CD8-positive, alpha-beta memory T cell (primary cell): ENCODE measurements around the gene MLLT10. TPM values are rescaled to one million over a fixed set of nuclear protein-coding genes. Genes with fewer than 3 reads are reported as not detected.

ENCODE experiments used
- CTCF ChIA-PET: fragments of 350-600 bp; sonication (Branson Sonifier 250); formaldehyde crosslinking; loops from one replicate; lab custom pipeline; 2021; ENCODE audit warnings: antibody characterized with exemption; lab: Charles Lee
- POLR2A ChIA-PET: fragments of 350-600 bp; sonication (Branson Sonifier 250); formaldehyde crosslinking; loops from one replicate; lab custom pipeline; 2021; ENCODE audit warnings: antibody characterized with exemption; lab: Charles Lee
- DNase-seq, 5 donors: peaks; one replicate each; pipeline versions ENCODE4 v3.0.0 to v3.0.0-alpha.2; 2020 to 2022; ENCODE audit warnings: mixed read lengths in 1 of 5
- H3K27ac ChIP-seq: one replicate; pipeline ENCODE4 v1.7.0; 2013; ENCODE audit warnings: low read depth, mild to moderate bottlenecking, low read length, moderate library complexity
- H3K27me3 ChIP-seq: 2 replicates; pipeline ENCODE4 v1.7.0; 2013; ENCODE audit warnings: low read length, mild to moderate bottlenecking; ENCODE audit not compliant: insufficient read depth, poor library complexity, severe bottlenecking
- H3K36me3 ChIP-seq: 2 replicates; pipeline ENCODE4 v1.7.0; 2013; ENCODE audit warnings: mild to moderate bottlenecking, low read length, moderate library complexity; ENCODE audit not compliant: insufficient read depth
- H3K4me1 ChIP-seq: 2 replicates; pipeline ENCODE4 v1.7.0; 2013; ENCODE audit warnings: mild to moderate bottlenecking, low read length, moderate library complexity; ENCODE audit not compliant: insufficient read depth
- H3K4me3 ChIP-seq: 2 replicates; pipeline ENCODE4 v1.7.0; 2013; ENCODE audit warnings: mild to moderate bottlenecking, low read length
- H3K9me3 ChIP-seq: 2 replicates; pipeline ENCODE4 v1.7.0; 2013; ENCODE audit warnings: mild to moderate bottlenecking, low read length
- H3K27ac Mint-ChIP-seq, 8 donors: one replicate each; pipeline ENCODE4 v1.8.0; 2020 to 2021; ENCODE audit warnings: mixed read lengths in 8 of 8, mild to moderate bottlenecking in 6 of 8, inconsistent platforms in 3 of 8, moderate library complexity in 3 of 8
- H3K27me3 Mint-ChIP-seq, 2 donors: one replicate each; pipeline ENCODE4 v1.8.0; 2020 to 2021; ENCODE audit warnings: mixed read lengths in 2 of 2, mild to moderate bottlenecking in 1 of 2, moderate library complexity in 1 of 2
- H3K36me3 Mint-ChIP-seq, 3 donors: one replicate each; pipeline ENCODE4 v1.8.0; 2020 to 2021; ENCODE audit warnings: mixed read lengths in 3 of 3, inconsistent platforms in 1 of 3, mild to moderate bottlenecking in 1 of 3
- H3K4me1 Mint-ChIP-seq, 3 donors: one replicate each; pipeline ENCODE4 v1.8.0; 2020 to 2021; ENCODE audit warnings: mixed read lengths in 3 of 3, inconsistent platforms in 1 of 3, mild to moderate bottlenecking in 1 of 3
- H3K4me3 Mint-ChIP-seq, 7 donors: one replicate each; pipeline ENCODE4 v1.8.0; 2020 to 2021; ENCODE audit warnings: mixed read lengths in 7 of 7, mild to moderate bottlenecking in 6 of 7, moderate library complexity in 4 of 7, inconsistent platforms in 2 of 7
- H3K9me3 Mint-ChIP-seq, 5 donors: one replicate each; pipeline ENCODE4 v1.8.0; 2020 to 2022; ENCODE audit warnings: mixed read lengths in 5 of 5, mild to moderate bottlenecking in 3 of 5, moderate library complexity in 2 of 5, inconsistent platforms in 1 of 5
- polyA plus RNA-seq: library from polyadenylated mRNA; unstranded; fragments of 300-500 nt; fragmentation: Illumina TruSeq; gene quantifications from one replicate; pipeline ENCODE4 v1.2.3, GENCODE V29; 2021
- total RNA-seq, 2 experiments: library from RNA; stranded (reverse); gene quantifications; one replicate each; pipeline ENCODE4 v1.2.3, GENCODE V29; 2021

Gene MLLT10
- total and polyA plus RNA-seq, 3 experiments from 2014 or later = 7.4 to 37.2 (median 35.6) TPM

GRCh38 chr10:21655236-21655635, 121.2 kb downstream of the MLLT10 start:
- no peak for DNase-seq
- no peaks in the 10 kb centered on the region for H3K9me3 ChIP-seq
- POLR2A ChIA-PET = no interaction called here
- peaks cover 3 to 20% (median 12%) of the 10 kb centered on the region in 3 donors for H3K4me1 Mint-ChIP-seq
- H3K4me3 ChIP-seq = no peak overlapping the region
- H3K9me3 Mint-ChIP-seq = no peaks in the 10 kb centered on the region
- no peaks in the 10 kb centered on the region for H3K27me3 ChIP-seq
- no peak overlapping the region for H3K27ac Mint-ChIP-seq
- H3K4me1 ChIP-seq = no peaks in the 10 kb centered on the region
- H3K27me3 Mint-ChIP-seq = no peaks in the 10 kb centered on the region
- H3K36me3 Mint-ChIP-seq = peaks cover 0 to 6% (median 4%) of the 10 kb centered on the region in 3 donors
- H3K36me3 ChIP-seq = peaks cover 7% of the 10 kb centered on the region
- CTCF ChIA-PET = interaction anchor here (1.0 kb wide), 1 partner anchor 15 kb away, joined by 3 read pairs; no protein-coding TSS in a partner anchor
- H3K27ac ChIP-seq = no peak overlapping the region
- no peak overlapping the region for H3K4me3 Mint-ChIP-seq

DNA sequence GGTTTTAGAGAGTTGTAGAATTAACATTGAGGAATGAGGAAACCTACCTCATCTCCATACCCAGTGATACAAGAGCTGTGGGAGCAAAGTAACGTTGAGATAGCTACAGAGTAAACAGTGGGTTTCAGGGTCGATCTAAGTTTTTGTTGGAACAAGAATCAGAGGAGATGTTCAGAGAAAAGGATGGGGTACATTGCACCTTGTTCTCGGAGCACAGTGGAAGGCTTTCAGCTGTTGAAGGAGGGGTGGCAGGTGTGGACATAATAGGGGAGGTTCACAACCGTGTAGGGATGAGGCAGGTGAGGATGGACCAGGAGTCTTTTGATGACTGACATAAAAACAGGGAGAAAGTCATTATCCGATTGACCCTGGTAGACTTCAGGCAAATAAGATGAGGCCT, 121.7 kb downstream of the MLLT10 start:
- Mint-ChIP-seq H3K27ac (no peak overlapping the region), H3K4me3 (no peak overlapping the region), H3K36me3 (peaks cover 0 to 6% (median 4%) of the 10 kb centered on the region in 3 donors), H3K9me3 (no peaks in the 10 kb centered on the region), H3K27me3 (no peaks in the 10 kb centered on the region), H3K4me1 (peaks cover 3 to 20% (median 12%) of the 10 kb centered on the region in 3 donors)
- H3K4me1 ChIP-seq = no peaks in the 10 kb centered on the region
- no peaks in the 10 kb centered on the region for H3K27me3 ChIP-seq
- CTCF ChIA-PET = interaction anchor here (1.0 kb wide), 1 partner anchor 16 kb away, joined by 3 read pairs; no protein-coding TSS in a partner anchor
- no peak for DNase-seq
- no peaks in the 10 kb centered on the region for H3K9me3 ChIP-seq
- POLR2A ChIA-PET = no interaction called here
- H3K27ac ChIP-seq = no peak overlapping the region
- H3K4me3 ChIP-seq = no peak overlapping the region
- peaks cover 7% of the 10 kb centered on the region for H3K36me3 ChIP-seq

DNA sequence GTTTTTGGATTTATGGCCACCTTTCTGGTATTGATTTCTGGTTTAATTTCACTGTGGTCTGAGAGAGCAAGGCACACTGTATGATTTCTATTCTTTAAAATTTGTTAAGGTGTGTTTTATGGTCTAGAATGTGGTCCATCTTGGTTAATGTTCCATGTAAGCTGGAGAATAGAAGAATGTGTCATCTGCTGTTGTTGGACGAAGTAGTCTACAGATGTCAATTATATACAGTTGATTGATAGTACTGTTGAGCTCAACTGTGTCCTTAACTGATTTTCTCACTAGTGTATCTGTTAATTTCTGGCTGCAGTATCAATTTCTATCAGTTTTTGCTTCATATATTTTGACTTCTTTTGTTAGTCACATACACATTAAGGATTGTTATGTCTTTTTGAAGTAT, 127.1 kb downstream of the MLLT10 start:
- Histone ChIP-seq H3K27me3 (no peaks in the 10 kb centered on the region), H3K36me3 (no peaks in the 10 kb centered on the region), H3K4me3 (no peak overlapping the region), H3K4me1 (peaks cover 20% of the 10 kb centered on the region), H3K27ac (no peak overlapping the region), H3K9me3 (no peaks in the 10 kb centered on the region)
- Mint-ChIP-seq H3K27me3 (no peaks in the 10 kb centered on the region), H3K9me3 (no peaks in the 10 kb centered on the region), H3K27ac (peak overlapping the region in 3 of 8 donors; percentile 10 to 51 (median 26)), H3K4me1 (peaks cover 26 to 58% (median 42%) of the 10 kb centered on the region in 3 donors), H3K36me3 (peaks cover 0 to 11% (median 2%) of the 10 kb centered on the region in 3 donors), H3K4me3 (peak overlapping the region in 2 of 7 donors; percentile 6 to 10)
- CTCF ChIA-PET = no interaction called here
- no peak for DNase-seq
- POLR2A ChIA-PET = no interaction called here

- Mint-ChIP-seq H3K27ac (peak overlapping the region in 3 of 8 donors; percentile 52 to 65 (median 64)), H3K9me3 (no peaks in the 10 kb centered on the region), H3K36me3 (peaks cover 0 to 13% (median 5%) of the 10 kb centered on the region in 3 donors), H3K4me3 (peak overlapping the region in 2 of 7 donors; percentile 7 to 54), H3K27me3 (no peaks in the 10 kb centered on the region), H3K4me1 (peaks cover 29 to 57% (median 50%) of the 10 kb centered on the region in 3 donors)
- Histone ChIP-seq H3K27me3 (no peaks in the 10 kb centered on the region), H3K27ac (no peak overlapping the region), H3K4me3 (no peak overlapping the region), H3K4me1 (peaks cover 20% of the 10 kb centered on the region), H3K36me3 (no peaks in the 10 kb centered on the region), H3K9me3 (no peaks in the 10 kb centered on the region)
- ChIA-PET CTCF (no interaction called here), POLR2A (no interaction called here)
- DNase-seq = no peak
Measured at GRCh38 chr10:21661935-21662334, 127.9 kb downstream of the MLLT10 start.

- H3K27me3 ChIP-seq = no peaks in the 10 kb centered on the region
- H3K9me3 Mint-ChIP-seq = no peaks in the 10 kb centered on the region
- peak overlapping the region in 1 of 8 donors; percentile 52 for H3K27ac Mint-ChIP-seq
- peaks cover 34 to 59% (median 56%) of the 10 kb centered on the region in 3 donors for H3K4me1 Mint-ChIP-seq
- CTCF ChIA-PET = interaction anchor here (0.7 kb wide), 1 partner anchor 9 kb away, joined by 3 read pairs; no protein-coding TSS in a partner anchor
- peaks cover 20% of the 10 kb centered on the region for H3K4me1 ChIP-seq
- no peaks in the 10 kb centered on the region for H3K36me3 ChIP-seq
- H3K9me3 ChIP-seq = no peaks in the 10 kb centered on the region
- H3K27me3 Mint-ChIP-seq = no peaks in the 10 kb centered on the region
- POLR2A ChIA-PET = no interaction called here
- no peak overlapping the region for H3K4me3 ChIP-seq
- peaks cover 0 to 13% (median 6%) of the 10 kb centered on the region in 3 donors for H3K36me3 Mint-ChIP-seq
- peak overlapping the region in 1 of 7 donors; percentile 54 for H3K4me3 Mint-ChIP-seq
- H3K27ac ChIP-seq = no peak overlapping the region
- no peak for DNase-seq
Measured at GRCh38 chr10:21662635-21663034, 128.6 kb downstream of the MLLT10 start.

- no peaks in the 10 kb centered on the region for H3K27me3 ChIP-seq
Measured at GRCh38 chr10:21668831-21669230, 134.8 kb downstream of the MLLT10 start.

DNA sequence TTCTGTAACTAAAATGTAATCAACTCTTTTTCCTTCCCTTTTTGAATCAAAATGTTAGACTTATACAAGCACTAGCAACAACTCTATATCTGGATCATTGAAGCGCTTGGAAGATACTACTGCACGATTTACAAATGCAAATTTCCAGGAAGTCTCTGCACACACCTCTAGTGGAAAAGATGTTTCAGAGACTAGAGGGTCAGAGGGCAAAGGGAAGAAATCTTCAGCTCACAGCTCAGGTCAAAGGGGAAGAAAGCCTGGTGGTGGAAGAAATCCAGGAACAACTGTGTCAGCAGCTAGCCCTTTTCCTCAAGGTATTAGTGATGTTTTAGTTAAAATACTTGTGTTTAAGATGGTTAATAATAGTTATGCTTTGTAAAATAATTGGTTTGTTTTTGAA, 136.4 kb downstream of the MLLT10 start:
- H3K27me3 ChIP-seq = no peaks in the 10 kb centered on the region
- Mint-ChIP-seq H3K4me3 (no peak overlapping the region), H3K4me1 (peaks cover 19 to 57% (median 43%) of the 10 kb centered on the region in 3 donors), H3K27me3 (no peaks in the 10 kb centered on the region), H3K9me3 (no peaks in the 10 kb centered on the region), H3K27ac (peak overlapping the region in 1 of 8 donors; percentile 83), H3K36me3 (peaks cover 0 to 33% (median 14%) of the 10 kb centered on the region in 3 donors)
- no peak for DNase-seq
- H3K4me1 ChIP-seq = no peaks in the 10 kb centered on the region
- H3K9me3 ChIP-seq = no peaks in the 10 kb centered on the region
- no peak overlapping the region for H3K4me3 ChIP-seq
- ChIA-PET POLR2A (no interaction called here), CTCF (no interaction called here)
- no peak overlapping the region for H3K27ac ChIP-seq
- peaks cover 4% of the 10 kb centered on the region for H3K36me3 ChIP-seq

More at GRCh38 chr10:21668831-21669230, 134.8 kb downstream of the MLLT10 start:
- Histone ChIP-seq H3K4me3 (no peak overlapping the region), H3K9me3 (no peaks in the 10 kb centered on the region), H3K4me1 (no peaks in the 10 kb centered on the region), H3K36me3 (peaks cover 4% of the 10 kb centered on the region), H3K27ac (no peak overlapping the region)
- no peak for DNase-seq
- H3K4me1 Mint-ChIP-seq = peaks cover 22 to 48% (median 41%) of the 10 kb centered on the region in 3 donors
- no peaks in the 10 kb centered on the region for H3K9me3 Mint-ChIP-seq
- ChIA-PET POLR2A (no interaction called here), CTCF (no interaction called here)
- peak overlapping the region in 1 of 8 donors; percentile 84 for H3K27ac Mint-ChIP-seq
- H3K27me3 Mint-ChIP-seq = no peaks in the 10 kb centered on the region
- no peak overlapping the region for H3K4me3 Mint-ChIP-seq
- peaks cover 0 to 29% (median 13%) of the 10 kb centered on the region in 3 donors for H3K36me3 Mint-ChIP-seq

DNA sequence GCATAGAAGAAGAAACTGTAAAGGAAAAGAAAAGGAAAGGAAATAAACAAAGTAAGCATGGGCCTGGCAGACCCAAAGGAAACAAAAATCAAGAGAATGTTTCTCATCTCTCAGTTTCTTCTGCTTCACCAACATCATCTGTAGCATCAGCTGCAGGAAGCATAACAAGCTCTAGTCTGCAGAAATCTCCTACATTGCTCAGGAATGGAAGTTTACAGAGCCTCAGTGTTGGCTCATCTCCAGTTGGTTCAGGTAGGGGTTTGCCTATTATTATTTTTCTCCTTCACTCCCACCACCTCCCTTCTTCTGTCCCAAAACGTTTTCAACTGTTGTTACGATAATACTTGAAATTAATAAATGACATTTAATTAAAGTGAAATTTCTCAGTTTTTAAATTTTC, 139.6 kb downstream of the MLLT10 start:
- no peaks in the 10 kb centered on the region for H3K27me3 Mint-ChIP-seq
- H3K4me1 Mint-ChIP-seq = peaks cover 7 to 31% (median 20%) of the 10 kb centered on the region in 3 donors
- no peak overlapping the region for H3K4me3 ChIP-seq
- POLR2A ChIA-PET = interaction anchor here (0.6 kb wide), 1 partner anchor 1074 kb away, joined by 3 read pairs; no protein-coding TSS in a partner anchor
- DNase-seq = no peak
- H3K36me3 ChIP-seq = peaks cover 4% of the 10 kb centered on the region
- H3K27ac Mint-ChIP-seq = peak overlapping the region in 2 of 8 donors; percentile 38 to 73
- no peak overlapping the region for H3K4me3 Mint-ChIP-seq
- no peaks in the 10 kb centered on the region for H3K27me3 ChIP-seq
- no peaks in the 10 kb centered on the region for H3K4me1 ChIP-seq
- no peaks in the 10 kb centered on the region for H3K9me3 ChIP-seq
- H3K36me3 Mint-ChIP-seq = peaks cover 0 to 31% (median 10%) of the 10 kb centered on the region in 3 donors
- CTCF ChIA-PET = interaction anchor here (0.8 kb wide), 1 partner anchor 358 kb away, joined by 3 read pairs; no protein-coding TSS in a partner anchor
- H3K9me3 Mint-ChIP-seq = no peaks in the 10 kb centered on the region
- no peak overlapping the region for H3K27ac ChIP-seq
